ENCODE measurements around the gene STAT5B. TPM values are rescaled to one million over a fixed set of nuclear protein-coding genes. Genes with fewer than 3 reads are reported as not detected.

STAT5B gene
- total and polyA plus RNA-seq, 2 of the 8 experiments (the other 6 are each of a cell fraction or from before 2014, with no cell fraction given), result 35.3 to 52.6 TPM

GRCh38 chr17:42272162-42272907, 3.9 kb downstream of the STAT5B start:
- H3K79me2 ChIP-seq (ENCODE audit: control insufficient read depth in 1 of 2, insufficient read depth in 2 of 2, low read length in 2 of 2), result peaks cover 6 to 67% of the 10 kb centered on the region in 2 experiments; a peak in 3 of 4 replicates
- no peak overlapping the region for H3K23ac ChIP-seq (ENCODE audit: insufficient read length)
- peaks cover 8% of the 10 kb centered on the region; the same call in 1 of the 2 replicates for H3K79me1 ChIP-seq (ENCODE audit: low read depth, low read length)
- peaks cover 9 to 18% (median 13%) of the 10 kb centered on the region in 4 experiments; a peak in 6 of 7 replicates for H3K4me1 ChIP-seq (replicated peaks in 1 of 4; ENCODE audit: control insufficient read depth in 3 of 4, insufficient read depth in 4 of 4, low read length in 3 of 4)
- no peak overlapping the region for H3K14ac ChIP-seq (ENCODE audit: insufficient read length)
- no peaks in the 10 kb centered on the region for H3K36me3 ChIP-seq (ENCODE audit: control insufficient read depth in 2 of 4, insufficient read depth in 4 of 4, low read length in 3 of 4)
- H3K9me3 ChIP-seq (ENCODE audit: insufficient read depth in 2 of 2, low read depth in 1 of 2, low read length in 1 of 2), result no peaks in the 10 kb centered on the region
- no peak overlapping the region for H4K8ac ChIP-seq (ENCODE audit: extremely low read depth, insufficient read depth, low read length)
- H3K18ac ChIP-seq (ENCODE audit: extremely low read depth, low read length), result no peak overlapping the region
- no peak overlapping the region for H3K4ac ChIP-seq (replicated peaks; ENCODE audit: insufficient read length, low read depth, low read length)
- H2BK120ac ChIP-seq (replicated peaks; ENCODE audit: low read depth, low read length), result no peak overlapping the region
- no peak overlapping the region for H2BK15ac ChIP-seq (ENCODE audit: low read length)
- no peak overlapping the region for H2BK20ac ChIP-seq (ENCODE audit: low read length)
- no peak overlapping the region for H3K56ac ChIP-seq (replicated peaks; ENCODE audit: insufficient read length, low read depth, low read length)
- no peak overlapping the region for H3K27ac ChIP-seq (ENCODE audit: low read depth, low read length)
- no peak overlapping the region for H4K5ac ChIP-seq (ENCODE audit: insufficient read length, low read depth, low read length)
- FAIRE-seq (no peak), DNase-seq (ENCODE audit: low read depth in 1 of 2, low spot score in 2 of 2) (no peak)
- 0 out of 7 replicates have a peak, but pooled peaks cover 0 to 2% (median 1%) of the 10 kb centered on the region in 4 experiments for H3K27me3 ChIP-seq (replicated peaks in 1 of 4; ENCODE audit: control insufficient read depth in 3 of 4, extremely low read depth in 1 of 4, insufficient read depth in 3 of 4, low read length in 3 of 4)
- H3K4me3 ChIP-seq (ENCODE audit: extremely low read depth in 1 of 4, insufficient read depth in 2 of 4, low read depth in 3 of 4, low read length in 4 of 4), result peak overlapping the region in 1 of 4 experiments; percentile 14; a peak in 1 of 8 replicates
- WGBS, 2 experiments (ENCODE audit: extremely low coverage in 1 of 2, insufficient coverage in 1 of 2, insufficient read length in 1 of 2, insufficient replicate concordance in 2 of 2, low coverage in 1 of 2, low lambda C conversion rate in 2 of 2, missing lambda C conversion rate in 1 of 2), result 69% methylated on average over 7 of the region's 7 CpGs; no CpG with 5 or more reads in 1 of the 2 experiments
- H4K91ac ChIP-seq (replicated peaks; ENCODE audit: insufficient read length, low read length), result no peak overlapping the region
- H2AK5ac ChIP-seq (ENCODE audit: low read depth, low read length), result no peak overlapping the region
- 0 out of 4 replicates have a peak overlapping the region, but pooled peaks have one; percentile 3 to 4 for H3K4me2 ChIP-seq (ENCODE audit: insufficient read depth in 1 of 2, low read depth in 2 of 2, low read length in 2 of 2)
- H2BK12ac ChIP-seq (ENCODE audit: low read depth, low read length), result no peak overlapping the region
- ChIA-PET CTCF (ENCODE audit: partially characterized antibody) (interaction anchor here (3.1 kb wide), 1 partner anchor 50 kb away, joined by 15 read pairs; no protein-coding TSS in a partner anchor), POLR2A (ENCODE audit: partially characterized antibody) (no interaction called here)
- H4K20me1 ChIP-seq (replicated peaks in 1 of 2; ENCODE audit: control insufficient read depth in 1 of 2, insufficient read depth in 2 of 2, low read length in 2 of 2), result peaks cover 0 to 2% of the 10 kb centered on the region in 2 experiments
- H2BK5ac ChIP-seq (ENCODE audit: low read depth, low read length), result no peak overlapping the region
- TF ChIP-seq POU5F1 (IDR thresholded peaks at IDR 0.05; ENCODE audit: low read depth, low read length) (no peak), TCF12 (IDR thresholded peaks at IDR 0.05; ENCODE audit: low read depth, low read length) (no peak)
- no peak overlapping the region for H3K9ac ChIP-seq (replicated peaks in 1 of 4; ENCODE audit: extremely low read depth in 1 of 4, low read depth in 3 of 4, low read length in 3 of 4)
- peaks cover 8% of the 10 kb centered on the region; the same call in 1 of the 2 replicates for H3K23me2 ChIP-seq (ENCODE audit: low read depth, low read length)
- no peak overlapping the region for H2AFZ ChIP-seq (ENCODE audit: low read length)

Measured in H1 (cell line).